HepG2 (cell line): ENCODE results near the gene NPB. TPM values are rescaled to one million over a fixed set of nuclear protein-coding genes. Genes with fewer than 3 reads are reported as not detected.
A peak's percentile ranks its signal among the peaks of the same experiment; 100 is the strongest.

Experiments
- ATF7-NPFF ChIP-seq: sonication (generic); formaldehyde crosslinking; IDR thresholded peaks from 2 replicates; pipeline ENCODE4 v1.8.1; 2023; ENCODE audit warnings: mild to moderate bottlenecking, low read depth, missing genetic modification reagents, moderate library complexity
- DZIP1 ChIP-seq: sonication (generic); formaldehyde crosslinking; IDR thresholded peaks from 2 replicates; pipeline ENCODE4 v1.5.0; 2020; ENCODE audit warnings: mild to moderate bottlenecking, missing genetic modification reagents
- HOXA3 ChIP-seq: sonication (generic); formaldehyde crosslinking; IDR thresholded peaks from 2 replicates; pipeline ENCODE4 v1.5.0; 2020; ENCODE audit warnings: missing genetic modification reagents
- MTA3 ChIP-seq: sonication (generic); formaldehyde crosslinking; IDR thresholded peaks from 2 replicates; pipeline ENCODE4 v1.4.0; 2020; ENCODE audit warnings: missing genetic modification reagents
- MYC ChIP-seq: sonication (generic); formaldehyde crosslinking; IDR thresholded peaks from 2 replicates; pipeline ENCODE4 v1.9.0; 2021; ENCODE audit warnings: missing genetic modification reagents, borderline replicate concordance
- PHF8 ChIP-seq: sonication (generic); formaldehyde crosslinking; IDR thresholded peaks from 2 replicates; pipeline ENCODE4 v1.5.0; 2020; ENCODE audit warnings: missing genetic modification reagents
- POLR2A ChIP-seq, 2 experiments: IDR thresholded peaks; 2 replicates each; pipeline ENCODE4 v1.6.1; 2011; ENCODE audit warnings: low read depth in 2 of 2, low read length in 2 of 2, mild to moderate bottlenecking in 1 of 2, moderate library complexity in 1 of 2; ENCODE audit not compliant: insufficient read depth in 1 of 2
- POLR2G ChIP-seq: fragments of 200-400 bp; formaldehyde crosslinking; IDR thresholded peaks from 2 replicates; pipeline ENCODE4 v1.6.1; 2018; ENCODE audit warnings: mild to moderate bottlenecking, low read depth, low read length, moderate library complexity
- ZBTB33 ChIP-seq: sonication (generic); formaldehyde crosslinking; IDR thresholded peaks from 2 replicates; pipeline ENCODE4 v1.4.0; 2020; ENCODE audit warnings: missing genetic modification reagents
- ZNF318 ChIP-seq: sonication (generic); formaldehyde crosslinking; IDR thresholded peaks from 2 replicates; pipeline ENCODE4 v1.4.0; 2020; ENCODE audit warnings: mild to moderate bottlenecking, missing genetic modification reagents
- ZNF564 ChIP-seq: sonication (generic); formaldehyde crosslinking; IDR thresholded peaks from 2 replicates; pipeline ENCODE4 v1.8.1; 2023; ENCODE audit warnings: mild to moderate bottlenecking, missing genetic modification reagents
- ZNF574 ChIP-seq: sonication (generic); formaldehyde crosslinking; IDR thresholded peaks from 2 replicates; pipeline ENCODE4 v1.4.0; 2020; ENCODE audit warnings: missing genetic modification reagents
- ZSCAN31 ChIP-seq: sonication (generic); formaldehyde crosslinking; IDR thresholded peaks from 2 replicates; pipeline ENCODE4 v1.5.0; 2020; ENCODE audit warnings: low read depth, mild to moderate bottlenecking, missing genetic modification reagents
- polyA plus RNA-seq, 8 experiments: library from polyadenylated mRNA; depleted of rRNA in 3 of 8; stranded (reverse) in 7 of 8; unstranded in 1 of 8; fragments of >200 nt; fragmentation: Illumina TruSeq in 4 of 8; extraction: Trizol in 4 of 8; gene quantifications; 2 replicates each; pipeline versions ENCODE4 v1.2.1 to v1.2.3, GENCODE V29; 2011 to 2016; ENCODE audit warnings: low read depth in 4 of 8, missing spikeins in 1 of 8, mixed read lengths in 1 of 8; ENCODE audit not compliant: insufficient read depth in 1 of 8
- total RNA-seq, 5 experiments: library from RNA; depleted of rRNA; stranded (reverse); fragments of >200 nt; fragmentation: Illumina TruSeq; extraction: Trizol; gene quantifications; 2 replicates each; pipeline ENCODE4 v1.2.3, GENCODE V29; 2016; ENCODE audit warnings: low read depth in 1 of 5

NPB gene
- total and polyA plus RNA-seq, 2 of the 13 experiments (the other 11 are each of a cell fraction or from before 2014, with no cell fraction given) = 0.11 to 0.93 TPM

GRCh38 chr17:81900181-81900820, 1.7 kb upstream of the NPB start (continued):
- TF ChIP-seq ZNF318 (CRISPR knock-in tag) (0 out of 2 replicates have a peak, but pooled peaks have one; percentile 10), ZBTB33 (CRISPR knock-in tag) (peak; percentile 79; the same call in 1 of the 2 replicates), MYC (CRISPR knock-in tag) (peak; percentile 12; the same call in 1 of the 2 replicates), MTA3 (no peak), ZNF574 (CRISPR knock-in tag) (0 out of 2 replicates have a peak, but pooled peaks have one; percentile 9), HOXA3 (0 out of 2 replicates have a peak, but pooled peaks have one; percentile 17), DZIP1 (CRISPR knock-in tag) (no peak), PHF8 (CRISPR knock-in tag) (no peak), POLR2A (IDR thresholded peaks at IDR 0.05; ENCODE audit: insufficient read depth in 1 of 2, low read depth in 2 of 2, low read length in 2 of 2) (peak in 1 of 2 experiments; percentile 57; a peak in 2 of 4 replicates), ZNF564 (CRISPR knock-in tag) (0 out of 2 replicates have a peak, but pooled peaks have one; percentile 13), ZSCAN31 (CRISPR knock-in tag) (0 out of 2 replicates have a peak, but pooled peaks have one; percentile 10), POLR2G (peak; percentile 49), ATF7-NPFF (CRISPR knock-in tag) (0 out of 2 replicates have a peak, but pooled peaks have one; percentile 22)
